GM12872 (cell line): Measurements from ENCODE around the gene TMEM245.

Experiments used
- CTCF ChIP-seq: IDR thresholded peaks from 3 replicates; pipeline ENCODE4 v1.5.1; 2011; ENCODE audit warnings: low read depth, mild to moderate bottlenecking, low read length, moderate library complexity; ENCODE audit not compliant: insufficient read depth

The TMEM245 gene

GRCh38 chr9:109060191-109060590 is 59.6 kb downstream of the TMEM245 start:
- TF ChIP-seq CTCF = no peak

GRCh38 chr9:109052416-109052815 is 67.3 kb downstream of the TMEM245 start:
- no peak for TF ChIP-seq CTCF

GRCh38 chr9:109051733-109052132 is 68.0 kb downstream of the TMEM245 start:
- TF ChIP-seq CTCF = no peak

GRCh38 chr9:109050444-109050843 is 69.3 kb downstream of the TMEM245 start:
- no peak for TF ChIP-seq CTCF

- TF ChIP-seq CTCF = no peak
Observed at GRCh38 chr9:109048822-109049221, 70.9 kb downstream of the TMEM245 start.

- TF ChIP-seq CTCF = no peak
Observed at GRCh38 chr9:109047259-109047658, 72.5 kb downstream of the TMEM245 start.

GRCh38 chr9:109046346-109046745 is 73.4 kb downstream of the TMEM245 start:
- TF ChIP-seq CTCF = no peak

- no peak for TF ChIP-seq CTCF
Observed at GRCh38 chr9:109043578-109043977, 76.2 kb downstream of the TMEM245 start.
